GM21528 (cell line): ENCODE measurements around the gene PATE1.
"Not testable (repeated sequence)": the region's sequence is repeated elsewhere in the genome, so short reads cannot be mapped to it uniquely, and the experiment has no call there.

Experiments
- ATAC-seq: cut with Tn5 transposase; IDR thresholded peaks from one replicate; pipeline ENCODE4 v1.9.1; 2021; ENCODE audit warnings: mild to moderate bottlenecking, moderate library complexity; ENCODE audit not compliant: unreplicated experiment, low FRiP score

Gene PATE1, protein sequence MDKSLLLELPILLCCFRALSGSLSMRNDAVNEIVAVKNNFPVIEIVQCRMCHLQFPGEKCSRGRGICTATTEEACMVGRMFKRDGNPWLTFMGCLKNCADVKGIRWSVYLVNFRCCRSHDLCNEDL

GRCh38 chr11:125745979-125746378, at the start of gene PATE1:
TSS of gene PATE1 (plus strand) at chr11:125746279. CDS start at chr11:125746305, 26 bp downstream.
- no peak for ATAC-seq

- ATAC-seq = no peak
These were observed 45.0 kb upstream of the PATE1 start for GRCh38 chr11:125701018-125701610.

DNA sequence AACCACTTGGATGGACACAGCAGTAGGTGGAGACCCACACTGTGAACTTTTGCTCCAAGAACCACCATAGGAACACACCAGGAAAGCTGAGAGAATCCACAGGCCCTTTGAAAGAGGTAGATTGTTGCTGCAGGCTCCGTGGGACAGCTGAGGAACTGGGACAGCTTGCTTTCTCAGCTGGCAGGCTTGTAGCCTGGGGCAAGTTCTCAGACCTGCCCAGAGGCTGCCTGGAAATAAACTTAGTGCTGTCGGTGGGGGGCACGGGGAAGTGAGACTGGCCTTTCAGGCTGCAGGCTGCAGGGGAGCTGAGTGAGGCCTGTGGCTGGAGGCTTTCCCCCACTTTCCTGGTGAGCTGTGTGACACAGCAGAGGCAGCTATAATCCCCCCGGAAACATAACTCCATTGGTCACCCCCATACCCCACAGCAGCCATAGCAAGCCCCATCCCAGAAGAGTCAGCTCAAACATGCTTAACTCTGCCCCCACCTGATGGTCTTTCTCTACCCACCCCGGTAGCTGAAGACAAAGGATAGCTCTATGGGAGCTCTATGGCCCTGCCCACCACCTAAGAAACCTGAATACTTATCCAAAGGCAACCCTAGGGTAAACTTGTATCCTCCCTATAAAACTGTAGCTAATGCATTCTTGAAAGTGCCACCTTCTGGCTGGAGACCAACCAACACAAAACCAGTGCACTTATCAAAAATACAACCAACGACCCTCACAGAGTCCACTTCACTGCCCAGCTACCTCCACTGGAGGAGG, 44.0 kb upstream of the PATE1 start:
- ATAC-seq = no peak

GRCh38 chr11:125704686-125705085, 41.4 kb upstream of the PATE1 start:
- not testable (repeated sequence) for ATAC-seq

- ATAC-seq = no peak
These were observed 25.3 kb upstream of the PATE1 start for GRCh38 chr11:125720781-125721180.

DNA sequence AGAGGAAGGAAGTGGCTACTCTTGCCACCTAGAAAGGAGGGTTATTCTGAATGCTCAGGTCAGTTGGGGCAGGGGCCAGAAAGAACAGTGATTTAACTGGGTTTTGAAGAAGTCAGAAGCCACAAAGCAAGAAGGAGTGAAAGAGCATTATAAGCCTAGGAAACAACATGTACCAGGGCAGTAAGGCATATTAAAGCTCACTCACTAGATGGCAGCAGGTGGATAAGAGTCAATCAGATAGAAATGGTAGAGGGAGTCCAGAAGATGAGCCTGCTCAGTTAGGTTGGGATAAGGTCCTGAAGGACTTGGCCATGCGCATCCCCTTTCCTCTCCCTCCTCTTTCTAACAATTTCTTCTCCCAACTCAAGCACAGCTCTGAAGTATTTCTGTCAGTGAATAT, 22.0 kb upstream of the PATE1 start:
- no peak for ATAC-seq

- no peak for ATAC-seq
These were observed 17.1 kb upstream of the PATE1 start for GRCh38 chr11:125728969-125729368.

GRCh38 chr11:125740617-125741016, 5.5 kb upstream of the PATE1 start:
- ATAC-seq = no peak

GRCh38 chr11:125743681-125744080, 2.4 kb upstream of the PATE1 start:
- no peak for ATAC-seq

DNA sequence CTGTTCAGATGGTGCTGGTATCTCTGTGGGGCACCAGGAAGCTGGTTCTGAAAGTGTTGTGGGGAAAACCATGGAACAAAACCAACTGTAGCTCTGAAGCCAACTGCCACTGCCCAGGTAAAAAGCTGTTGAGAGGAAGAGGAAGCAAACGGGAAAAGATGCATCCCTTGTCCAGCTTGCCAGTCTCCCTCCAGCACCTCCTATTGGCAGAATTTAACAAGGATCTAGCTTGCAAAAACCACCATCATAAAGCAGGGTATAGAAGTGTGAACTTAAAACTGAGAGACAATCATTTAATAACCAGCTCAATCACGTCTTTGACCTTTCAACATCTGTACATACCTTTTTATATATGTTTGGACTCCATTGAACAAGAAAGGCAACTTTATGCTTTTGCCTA, 4.5 kb downstream of the PATE1 start:
- ATAC-seq = no peak

DNA sequence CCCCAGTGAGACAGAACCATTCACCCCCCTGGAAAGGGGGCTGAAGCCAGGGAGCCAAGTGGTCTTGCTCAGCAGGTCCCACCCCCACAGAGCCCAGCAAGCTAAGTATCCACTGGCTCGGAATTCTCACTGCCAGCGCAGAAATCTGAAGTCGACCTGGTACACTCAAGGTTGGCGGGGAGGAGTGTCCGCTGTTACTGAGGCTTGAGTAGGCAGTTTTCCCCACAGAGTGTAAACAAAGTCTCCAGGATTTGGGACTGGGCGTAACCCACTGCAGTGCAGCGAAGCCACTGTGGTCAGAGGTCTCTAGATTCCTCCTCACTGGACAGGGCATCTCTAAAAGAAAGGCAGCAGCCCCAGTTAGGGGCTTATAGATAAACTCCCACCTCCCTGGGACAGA, 10.0 kb downstream of the PATE1 start:
- ATAC-seq = no peak

- no peak for ATAC-seq
These were observed 16.4 kb downstream of the PATE1 start for GRCh38 chr11:125762445-125762844.

- no peak for ATAC-seq
These were observed 17.4 kb downstream of the PATE1 start for GRCh38 chr11:125763483-125763882.

DNA sequence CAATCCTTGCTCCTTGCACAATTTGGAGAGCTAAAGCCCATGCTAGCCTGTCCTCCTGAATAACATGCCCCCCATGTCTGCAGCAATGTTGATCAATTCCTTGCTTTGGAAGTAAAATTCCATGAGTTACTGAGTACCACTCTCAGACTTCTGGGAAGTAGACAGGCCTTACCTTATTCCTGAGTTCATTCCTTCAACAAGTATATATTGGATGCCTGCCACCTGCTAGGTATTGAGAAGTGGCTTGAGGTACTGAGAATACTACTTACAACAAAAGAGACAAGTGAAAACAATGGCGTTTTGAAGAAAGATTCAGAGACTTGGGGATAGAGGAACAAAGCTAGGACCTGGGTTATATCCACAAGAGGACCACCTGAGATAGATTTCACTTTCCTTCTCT, 20.2 kb downstream of the PATE1 start:
- no peak for ATAC-seq

GRCh38 chr11:125768336-125769046, 22.4 kb downstream of the PATE1 start:
- ATAC-seq = no peak

DNA sequence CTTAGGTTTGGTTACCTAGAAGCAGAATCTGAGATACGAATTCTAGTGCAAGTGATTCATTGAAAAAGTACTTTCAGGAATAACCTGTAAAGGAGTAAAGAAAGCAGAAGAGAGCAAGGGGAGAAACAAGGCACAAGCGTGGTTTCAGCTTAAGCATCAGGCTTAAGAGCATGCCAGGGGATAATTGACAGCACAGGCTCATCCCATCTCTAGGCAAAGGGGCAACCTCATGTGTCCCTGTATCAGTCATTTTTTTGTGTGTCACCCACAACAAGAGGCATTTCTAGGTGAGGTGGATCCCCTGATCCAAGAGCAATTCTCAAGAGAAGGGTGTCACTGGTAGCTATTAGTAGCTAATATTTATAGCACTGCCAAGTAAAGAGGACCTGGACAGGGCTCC, 24.5 kb downstream of the PATE1 start:
- no peak for ATAC-seq

- no peak for ATAC-seq
These were observed 26.9 kb downstream of the PATE1 start for GRCh38 chr11:125772834-125773505.

GRCh38 chr11:125773516-125773915, 27.4 kb downstream of the PATE1 start:
- ATAC-seq = no peak

GRCh38 chr11:125777309-125777708, 31.2 kb downstream of the PATE1 start:
- no peak for ATAC-seq

GRCh38 chr11:125778728-125779127, 32.6 kb downstream of the PATE1 start, which contains the start of gene PATE2:
TSS of gene PATE2 (minus strand) at chr11:125778828. CDS start at chr11:125778773, 55 bp downstream.
- ATAC-seq = no peak

- ATAC-seq = no peak
These were observed 38.6 kb downstream of the PATE1 start for GRCh38 chr11:125784678-125785077.
